HCT116 (cell line): ENCODE results near the gene SMURF1. TPM values are rescaled to one million over a fixed set of nuclear protein-coding genes. Genes with fewer than 3 reads are reported as not detected.

ENCODE experiments used
- ATAC-seq: fragments of 200-7000 bp; cut with Tn5 transposase; 2 replicates; pipeline ENCODE4 v1.9.1; 2020; ENCODE audit warnings: mild to moderate bottlenecking, moderate library complexity
- BruUV-seq: library from RNA; stranded (reverse); fragments of 400-500 nt; replicated peaks from 2 replicates; lab custom pipeline; 2021; lab: Mats Ljungman, UMichigan
- CTCF ChIA-PET: fragments of 300-600 bp; sonication (Branson Sonifier 250); formaldehyde crosslinking; loops from one replicate; lab custom pipeline; 2021; ENCODE audit warnings: antibody characterized with exemption; lab: Charles Lee
- POLR2A ChIA-PET: fragments of 300-600, 350-600 bp; sonication (Branson Sonifier 250); formaldehyde crosslinking; loops from one replicate; lab custom pipeline; 2021; ENCODE audit warnings: antibody characterized with exemption; lab: Charles Lee
- RAD21 ChIA-PET, 2 experiments: fragments of 300-600 bp; sonication (Branson Sonifier 250); formaldehyde crosslinking; loops; one replicate each; lab custom pipeline; 2023; ENCODE audit warnings: low total read pairs in 2 of 2; ENCODE audit not compliant: uncharacterized antibody in 2 of 2, unreplicated experiment in 2 of 2, low non-redundant PET in 1 of 2; lab: Charles Lee
- DNase-seq: peaks from one replicate; pipeline ENCODE4 v3.0.0-alpha.2; 2010; ENCODE audit warnings: low read depth, low spot score
- H2AFZ ChIP-seq: fragments of 200-600 bp; shearing (Covaris generic), sonication (generic); 2 replicates; pipeline ENCODE4 v1.6.1; 2017; ENCODE audit warnings: low read depth, mixed run types, mixed read lengths, antibody characterized with exemption, low read length; ENCODE audit not compliant: poor library complexity, severe bottlenecking
- H3K27ac ChIP-seq: 2 replicates; pipeline ENCODE4 v1.5.1; 2012; ENCODE audit warnings: low read depth, low read length
- H3K27me3 ChIP-seq: fragments of 200-600 bp; sonication (generic); 2 replicates; pipeline ENCODE4 v1.6.1; 2016; ENCODE audit warnings: mixed run types, low read length, mixed read lengths; ENCODE audit not compliant: insufficient read depth
- H3K36me3 ChIP-seq, 2 experiments: fragments of 200-500 bp in 1 of 2; fragments of 200-600 bp in 1 of 2; sonication (Bioruptor generic) in 1 of 2; sonication (generic) in 1 of 2; 2 replicates each; pipeline versions ENCODE4 v1.5.1 to v1.6.1; 2014 to 2016; ENCODE audit warnings: low read length in 2 of 2, inconsistent platforms in 1 of 2, mixed read lengths in 1 of 2, mixed run types in 1 of 2; ENCODE audit not compliant: insufficient read depth in 2 of 2, control insufficient read depth in 1 of 2
- H3K4me1 ChIP-seq, 2 experiments: fragments of 200-600 bp in 1 of 2; sonication (generic) in 1 of 2; 2 replicates each; pipeline versions ENCODE4 v1.5.1 to v1.6.1; 2012 to 2017; ENCODE audit warnings: low read length in 2 of 2, inconsistent platforms in 1 of 2, mild to moderate bottlenecking in 1 of 2, mixed read lengths in 1 of 2, mixed run types in 1 of 2, moderate library complexity in 1 of 2; ENCODE audit not compliant: insufficient read depth in 2 of 2, control insufficient read depth in 1 of 2
- H3K4me2 ChIP-seq: fragments of 200-600 bp; sonication (generic); 2 replicates; pipeline ENCODE4 v1.6.1; 2017; ENCODE audit warnings: mixed run types, low read length, mixed read lengths
- H3K4me3 ChIP-seq, 2 experiments: fragments of 200-600 bp in 1 of 2; sonication (generic) in 1 of 2; replicated peaks in 1 of 2; 2 replicates each; pipeline ENCODE4 v1.5.1; 2011 to 2016; ENCODE audit warnings: low read length in 2 of 2, control low read depth in 1 of 2, low read depth in 1 of 2, mild to moderate bottlenecking in 1 of 2, mixed read lengths in 1 of 2, mixed run types in 1 of 2
- H3K79me2 ChIP-seq: fragments of 200-600 bp; sonication (generic); 2 replicates; pipeline ENCODE4 v1.6.1; 2017; ENCODE audit warnings: mild to moderate bottlenecking, mixed run types, low read length, moderate library complexity, mixed read lengths; ENCODE audit not compliant: insufficient read depth
- H3K9ac ChIP-seq: fragments of 200-600 bp; sonication (generic); 2 replicates; pipeline ENCODE4 v1.6.1; 2016; ENCODE audit warnings: low read length, mixed read lengths
- H3K9me2 ChIP-seq: fragments of 200-600 bp; sonication (generic), shearing (Covaris generic); 2 replicates; pipeline ENCODE4 v1.6.1; 2017; ENCODE audit warnings: mixed run types, mild to moderate bottlenecking, moderate library complexity; ENCODE audit not compliant: insufficient read depth
- H3K9me3 ChIP-seq, 2 experiments: fragments of 200-500 bp in 1 of 2; fragments of 200-600 bp in 1 of 2; sonication (Bioruptor generic) in 1 of 2; sonication (generic) in 1 of 2; 2 replicates each; pipeline ENCODE4 v1.6.1; 2014 to 2017; ENCODE audit warnings: low read length in 2 of 2, mixed read lengths in 2 of 2, inconsistent platforms in 1 of 2, low read depth in 1 of 2, mild to moderate bottlenecking in 1 of 2, mixed run types in 1 of 2, moderate library complexity in 1 of 2; ENCODE audit not compliant: control insufficient read depth in 1 of 2, insufficient read depth in 1 of 2
- H4K20me1 ChIP-seq: fragments of 200-600 bp; sonication (generic), shearing (Covaris generic); 2 replicates; pipeline ENCODE4 v1.6.1; 2017; ENCODE audit warnings: mixed run types, mild to moderate bottlenecking, moderate library complexity; ENCODE audit not compliant: insufficient read depth
- CBX3 ChIP-seq: IDR thresholded peaks from 2 replicates; pipeline ENCODE4 v1.6.1; 2012; ENCODE audit warnings: low read depth
- EGR1 ChIP-seq: IDR thresholded peaks from 2 replicates; pipeline ENCODE4 v1.6.1; 2012; ENCODE audit warnings: low read depth
- ELF1 ChIP-seq: IDR thresholded peaks from 2 replicates; pipeline ENCODE4 v1.6.1; 2012; ENCODE audit warnings: low read depth, borderline replicate concordance
- EZH2 ChIP-seq: fragments of 200-600 bp; sonication (generic); IDR thresholded peaks from 2 replicates; pipeline ENCODE4 v1.6.1; 2017; ENCODE audit warnings: antibody characterized with exemption, mixed run types
- EZH2phosphoT487 ChIP-seq: fragments of 200-600 bp; IDR thresholded peaks from 2 replicates; pipeline ENCODE4 v1.6.1; 2018; ENCODE audit warnings: antibody characterized with exemption, borderline replicate concordance
- FOSL1 ChIP-seq: IDR thresholded peaks from 2 replicates; pipeline ENCODE4 v1.6.1; 2012; ENCODE audit warnings: low read depth
- JUND ChIP-seq: IDR thresholded peaks from 2 replicates; pipeline ENCODE4 v1.6.1; 2012
- POLR2AphosphoS5 ChIP-seq: IDR thresholded peaks from 2 replicates; pipeline ENCODE4 v1.6.1; 2011; ENCODE audit warnings: mild to moderate bottlenecking, low read depth, low read length, moderate library complexity
- RAD21 ChIP-seq: IDR thresholded peaks from 2 replicates; pipeline ENCODE4 v1.6.1; 2012; ENCODE audit warnings: low read depth, mild to moderate bottlenecking
- SIN3A ChIP-seq: IDR thresholded peaks from 2 replicates; pipeline ENCODE4 v1.6.1; 2012; ENCODE audit warnings: low read depth
- SRF ChIP-seq: IDR thresholded peaks from 2 replicates; pipeline ENCODE4 v1.6.1; 2012; ENCODE audit warnings: low read depth
- YY1 ChIP-seq: IDR thresholded peaks from 2 replicates; pipeline ENCODE4 v1.6.1; 2011; ENCODE audit warnings: low read length, low read depth, moderate library complexity, mild to moderate bottlenecking; ENCODE audit not compliant: insufficient replicate concordance; ENCODE audit errors: extremely low read depth
- intact Hi-C: fragments of 100-400 bp; cut with micrococcal nuclease; formaldehyde crosslinking; loops from 2 replicates; pipeline ENCODE4 v1.10.0; 2022
- total RNA-seq: library from RNA; stranded (reverse); gene quantifications from one replicate; pipeline ENCODE4 v1.2.1, GENCODE V29; 2021; ENCODE audit not compliant: unreplicated experiment
- TF ChIP-seq, protein P1 (sequence below), 3 experiments: fragments of 200-600 bp in 1 of 3; sonication (generic) in 1 of 3; IDR thresholded peaks in 2 of 3; conservative IDR thresholded peaks in 1 of 3; 2 replicates each; pipeline ENCODE4 v1.5.1; 2012 to 2017; ENCODE audit warnings: low read depth in 2 of 3, low read length in 2 of 3, antibody characterized with exemption in 1 of 3, borderline replicate concordance in 1 of 3, control low read depth in 1 of 3, mild to moderate bottlenecking in 1 of 3, mixed read lengths in 1 of 3, mixed run types in 1 of 3, moderate library complexity in 1 of 3; ENCODE audit not compliant: insufficient read depth in 1 of 3

SMURF1 gene
- total RNA-seq, 1 experiment from 2014 or later = 24.6 TPM

DNA sequence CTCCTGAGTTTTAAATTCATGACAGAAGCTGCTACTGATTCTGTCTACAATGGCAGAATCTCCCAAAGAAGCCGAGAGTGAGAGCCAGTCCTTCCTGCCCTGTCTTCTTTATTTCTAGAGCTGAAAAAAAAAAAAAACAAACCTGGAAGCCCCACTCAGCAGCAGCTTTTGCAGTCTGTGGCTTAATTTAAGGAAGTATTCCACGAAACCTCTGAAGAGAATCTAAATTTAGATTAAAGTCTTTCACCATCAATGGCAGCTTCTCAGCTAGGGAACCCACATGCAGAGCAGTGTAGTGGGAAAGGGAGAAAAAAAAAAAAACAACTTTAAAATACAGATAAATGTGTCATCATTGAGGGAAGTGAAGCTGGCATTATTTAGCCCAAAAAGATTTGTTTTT lies 23.4 kb downstream of the SMURF1 start:
- Histone ChIP-seq H3K79me2 (peaks cover 94% of the 10 kb centered on the region), H3K9me2 (no peaks in the 10 kb centered on the region), H3K27ac (no peak overlapping the region), H3K9me3 (no peaks in the 10 kb centered on the region; a peak in 1 of 4 replicates), H3K9ac (no peak overlapping the region), H3K27me3 (no peaks in the 10 kb centered on the region), H3K4me2 (no peak overlapping the region), H3K4me1 (peaks cover 7 to 20% of the 10 kb centered on the region in 2 experiments; a peak in 3 of 4 replicates), H3K4me3 (no peak overlapping the region), H3K36me3 (peaks cover 0 to 7% of the 10 kb centered on the region in 2 experiments; a peak in 1 of 4 replicates), H4K20me1 (no peaks in the 10 kb centered on the region), H2AFZ (no peak overlapping the region)
- no TSS peak for BruUV-seq
- no peak for ATAC-seq
- ChIA-PET POLR2A (no interaction called here), CTCF (no interaction called here), RAD21 (no interaction called here)
- DNase-seq = no peak
- intact Hi-C loops = no loop called here
- TF ChIP-seq RAD21 (no peak), POLR2AphosphoS5 (no peak), EZH2 (no peak), SIN3A (no peak), EZH2phosphoT487 (no peak), ELF1 (no peak), CBX3 (no peak), YY1 (no peak), SRF (no peak), FOSL1 (no peak), EGR1 (no peak), JUND (no peak)
- TF ChIP-seq, protein P1, sequence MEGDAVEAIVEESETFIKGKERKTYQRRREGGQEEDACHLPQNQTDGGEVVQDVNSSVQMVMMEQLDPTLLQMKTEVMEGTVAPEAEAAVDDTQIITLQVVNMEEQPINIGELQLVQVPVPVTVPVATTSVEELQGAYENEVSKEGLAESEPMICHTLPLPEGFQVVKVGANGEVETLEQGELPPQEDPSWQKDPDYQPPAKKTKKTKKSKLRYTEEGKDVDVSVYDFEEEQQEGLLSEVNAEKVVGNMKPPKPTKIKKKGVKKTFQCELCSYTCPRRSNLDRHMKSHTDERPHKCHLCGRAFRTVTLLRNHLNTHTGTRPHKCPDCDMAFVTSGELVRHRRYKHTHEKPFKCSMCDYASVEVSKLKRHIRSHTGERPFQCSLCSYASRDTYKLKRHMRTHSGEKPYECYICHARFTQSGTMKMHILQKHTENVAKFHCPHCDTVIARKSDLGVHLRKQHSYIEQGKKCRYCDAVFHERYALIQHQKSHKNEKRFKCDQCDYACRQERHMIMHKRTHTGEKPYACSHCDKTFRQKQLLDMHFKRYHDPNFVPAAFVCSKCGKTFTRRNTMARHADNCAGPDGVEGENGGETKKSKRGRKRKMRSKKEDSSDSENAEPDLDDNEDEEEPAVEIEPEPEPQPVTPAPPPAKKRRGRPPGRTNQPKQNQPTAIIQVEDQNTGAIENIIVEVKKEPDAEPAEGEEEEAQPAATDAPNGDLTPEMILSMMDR (IDR thresholded peaks at IDR 0.05 in 2 of 3, conservative IDR thresholded peaks at IDR 0.05 in 1 of 3; ENCODE audit: borderline replicate concordance in 1 of 3, insufficient read depth in 1 of 3, low read depth in 2 of 3, low read length in 2 of 3) = no peak
